Loucy (cell line): ENCODE measurements around the gene RGS16.

Experiments
- H2AFZ ChIP-seq: fragments of 200-600 bp; sonication (generic); 2 replicates; pipeline ENCODE4 v1.6.0; 2016; ENCODE audit warnings: antibody characterized with exemption, mild to moderate bottlenecking, low read length, moderate library complexity
- H3F3A ChIP-seq: fragments of 200-600 bp; 2 replicates; pipeline ENCODE4 v1.6.0; 2016; ENCODE audit warnings: antibody characterized with exemption, low read depth, mild to moderate bottlenecking
- H3K27me3 ChIP-seq: fragments of 200-600 bp; sonication (generic); 2 replicates; pipeline ENCODE4 v1.6.1; 2014; ENCODE audit warnings: low read length, mild to moderate bottlenecking; ENCODE audit not compliant: insufficient read depth, poor library complexity, severe bottlenecking
- H3K36me3 ChIP-seq: fragments of 200-600 bp; sonication (generic); 2 replicates; pipeline ENCODE4 v1.6.1; 2016; ENCODE audit warnings: low read length; ENCODE audit not compliant: insufficient read depth
- H3K4me1 ChIP-seq: fragments of 200-600 bp; sonication (generic); 2 replicates; pipeline ENCODE4 v1.5.1; 2014; ENCODE audit warnings: low read length, mild to moderate bottlenecking; ENCODE audit not compliant: insufficient read depth, poor library complexity, severe bottlenecking
- H3K4me2 ChIP-seq: fragments of 200-600 bp; sonication (generic); 2 replicates; pipeline ENCODE4 v1.6.0; 2014; ENCODE audit warnings: antibody characterized with exemption, low read length, low read depth, mild to moderate bottlenecking; ENCODE audit not compliant: poor library complexity, severe bottlenecking
- H3K4me3 ChIP-seq: fragments of 200-600 bp; sonication (generic); 2 replicates; pipeline ENCODE4 v1.5.1; 2014; ENCODE audit warnings: low read length, mild to moderate bottlenecking, mixed read lengths; ENCODE audit not compliant: poor library complexity, severe bottlenecking
- H3K79me2 ChIP-seq: fragments of 200-600 bp; sonication (generic); 2 replicates; pipeline ENCODE4 v1.6.1; 2014; ENCODE audit warnings: low read length; ENCODE audit not compliant: insufficient read depth
- H3K9ac ChIP-seq: fragments of 200-600 bp; sonication (generic); 2 replicates; pipeline ENCODE4 v1.6.0; 2014; ENCODE audit warnings: mild to moderate bottlenecking, low read depth, low read length, moderate library complexity; ENCODE audit not compliant: poor library complexity, severe bottlenecking
- H3K9me2 ChIP-seq: fragments of 200-600 bp; sonication (generic); replicated peaks from 2 replicates; pipeline ENCODE4 v1.6.1; 2016; ENCODE audit warnings: low read depth, low read length, mixed read lengths
- H3K9me3 ChIP-seq: fragments of 200-600 bp; sonication (generic); 2 replicates; pipeline ENCODE4 v1.6.1; 2014; ENCODE audit warnings: mild to moderate bottlenecking, antibody characterized with exemption, low read length, low read depth; ENCODE audit not compliant: insufficient read depth
- H4K20me1 ChIP-seq: fragments of 200-600 bp; sonication (generic); 2 replicates; pipeline ENCODE4 v1.6.0; 2014; ENCODE audit warnings: antibody characterized with exemption, low read length, mild to moderate bottlenecking; ENCODE audit not compliant: insufficient read depth, poor library complexity, severe bottlenecking
- EZH2phosphoT487 ChIP-seq: fragments of 200-600 bp; IDR thresholded peaks from 2 replicates; pipeline ENCODE4 v1.6.1; 2018; ENCODE audit warnings: antibody characterized with exemption, mild to moderate bottlenecking, moderate library complexity, borderline replicate concordance
- TF ChIP-seq, protein P1 (sequence below): fragments of 200-600 bp; sonication (generic); conservative IDR thresholded peaks from 2 replicates; pipeline ENCODE4 v1.5.1; 2014; ENCODE audit warnings: mild to moderate bottlenecking, antibody characterized with exemption, low read length

Gene RGS16

GRCh38 chr1:182569939-182570610 is 34.1 kb downstream of the RGS16 start:
- Histone ChIP-seq H3K9ac (no peak overlapping the region), H3K36me3 (peaks cover 6% of the 10 kb centered on the region; the same call in 1 of the 2 replicates), H4K20me1 (no peaks in the 10 kb centered on the region), H3K79me2 (no peaks in the 10 kb centered on the region), H3K27me3 (no peaks in the 10 kb centered on the region), H3F3A (no peaks in the 10 kb centered on the region), H3K4me3 (no peak overlapping the region), H2AFZ (peak overlapping the region; percentile 65), H3K4me2 (no peak overlapping the region), H3K9me2 (no peaks in the 10 kb centered on the region), H3K4me1 (no peaks in the 10 kb centered on the region), H3K9me3 (no peaks in the 10 kb centered on the region)
- no peak for TF ChIP-seq EZH2phosphoT487
- TF ChIP-seq, protein P1, sequence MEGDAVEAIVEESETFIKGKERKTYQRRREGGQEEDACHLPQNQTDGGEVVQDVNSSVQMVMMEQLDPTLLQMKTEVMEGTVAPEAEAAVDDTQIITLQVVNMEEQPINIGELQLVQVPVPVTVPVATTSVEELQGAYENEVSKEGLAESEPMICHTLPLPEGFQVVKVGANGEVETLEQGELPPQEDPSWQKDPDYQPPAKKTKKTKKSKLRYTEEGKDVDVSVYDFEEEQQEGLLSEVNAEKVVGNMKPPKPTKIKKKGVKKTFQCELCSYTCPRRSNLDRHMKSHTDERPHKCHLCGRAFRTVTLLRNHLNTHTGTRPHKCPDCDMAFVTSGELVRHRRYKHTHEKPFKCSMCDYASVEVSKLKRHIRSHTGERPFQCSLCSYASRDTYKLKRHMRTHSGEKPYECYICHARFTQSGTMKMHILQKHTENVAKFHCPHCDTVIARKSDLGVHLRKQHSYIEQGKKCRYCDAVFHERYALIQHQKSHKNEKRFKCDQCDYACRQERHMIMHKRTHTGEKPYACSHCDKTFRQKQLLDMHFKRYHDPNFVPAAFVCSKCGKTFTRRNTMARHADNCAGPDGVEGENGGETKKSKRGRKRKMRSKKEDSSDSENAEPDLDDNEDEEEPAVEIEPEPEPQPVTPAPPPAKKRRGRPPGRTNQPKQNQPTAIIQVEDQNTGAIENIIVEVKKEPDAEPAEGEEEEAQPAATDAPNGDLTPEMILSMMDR, result no peak

GRCh38 chr1:182568647-182569284 is 35.4 kb downstream of the RGS16 start:
- no peaks in the 10 kb centered on the region for H3K4me1 ChIP-seq
- no peaks in the 10 kb centered on the region for H3K9me3 ChIP-seq
- no peaks in the 10 kb centered on the region for H3F3A ChIP-seq
- no peak overlapping the region for H3K4me3 ChIP-seq
- H3K4me2 ChIP-seq, result no peak overlapping the region
- H2AFZ ChIP-seq, result 0 out of 2 replicates have a peak overlapping the region, but pooled peaks have one; percentile 14
- no peaks in the 10 kb centered on the region for H3K9me2 ChIP-seq
- H3K79me2 ChIP-seq, result no peaks in the 10 kb centered on the region
- TF ChIP-seq, protein P1, result no peak
- TF ChIP-seq EZH2phosphoT487, result no peak
- no peaks in the 10 kb centered on the region for H4K20me1 ChIP-seq
- no peaks in the 10 kb centered on the region for H3K36me3 ChIP-seq
- H3K9ac ChIP-seq, result no peak overlapping the region
- no peaks in the 10 kb centered on the region for H3K27me3 ChIP-seq

DNA sequence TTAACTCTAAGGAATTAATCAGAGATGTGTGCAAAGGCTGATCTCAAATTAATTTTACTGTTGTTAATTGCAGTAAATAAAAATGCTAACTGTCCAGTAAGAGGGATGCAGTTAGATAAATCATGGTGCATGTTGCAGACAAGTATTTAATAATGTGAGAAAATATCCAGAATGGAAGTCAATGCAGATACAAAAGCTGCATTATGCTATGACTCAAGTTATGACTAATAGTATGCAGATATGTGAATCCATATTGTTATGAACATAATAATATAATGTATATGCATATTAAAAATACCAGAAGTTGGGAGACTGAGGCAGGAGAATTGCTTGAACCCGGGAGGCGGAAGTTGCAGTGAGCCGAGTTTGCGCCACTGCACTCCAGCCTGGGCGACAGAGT is 36.6 kb downstream of the RGS16 start:
- H3K9me3 ChIP-seq, result no peaks in the 10 kb centered on the region
- H3K9ac ChIP-seq, result no peak overlapping the region
- H3K27me3 ChIP-seq, result no peaks in the 10 kb centered on the region
- no peaks in the 10 kb centered on the region for H3K9me2 ChIP-seq
- H4K20me1 ChIP-seq, result no peaks in the 10 kb centered on the region
- H3K79me2 ChIP-seq, result no peaks in the 10 kb centered on the region
- H3K4me1 ChIP-seq, result no peaks in the 10 kb centered on the region
- H2AFZ ChIP-seq, result no peak overlapping the region
- no peak overlapping the region for H3K4me3 ChIP-seq
- no peak overlapping the region for H3K4me2 ChIP-seq
- TF ChIP-seq, protein P1, result no peak
- TF ChIP-seq EZH2phosphoT487, result no peak
- no peaks in the 10 kb centered on the region for H3K36me3 ChIP-seq
- no peaks in the 10 kb centered on the region for H3F3A ChIP-seq
